HepG2 (cell line): ENCODE measurements around the gene NFXL1. TPM values are rescaled to one million over a fixed set of nuclear protein-coding genes. Genes with fewer than 3 reads are reported as not detected.

Experiments used
- ATAC-seq: fragments of 200-7000 bp; cut with Tn5 transposase; 3 replicates; pipeline ENCODE4 v1.9.1; 2020; ENCODE audit warnings: mild to moderate bottlenecking, moderate library complexity
- BruUV-seq: library from RNA; stranded (reverse); fragments of 400-500 nt; replicated peaks from 2 replicates; lab custom pipeline; 2021; lab: Mats Ljungman, UMichigan
- CTCF ChIA-PET: fragments of 300-600 bp; formaldehyde crosslinking; extraction: SDS; loops from one replicate; lab custom pipeline; 2021; ENCODE audit warnings: low total read pairs, inconsistent platforms, low intra/inter-chr PET ratio; lab: Yijun Ruan, JAX
- POLR2A ChIA-PET: fragments of 350-600 bp; sonication (Branson Sonifier 250); formaldehyde crosslinking; loops from one replicate; lab custom pipeline; 2020; ENCODE audit warnings: antibody characterized with exemption, inconsistent platforms; lab: Yijun Ruan, JAX
- DNase-seq: peaks from one replicate; pipeline ENCODE4 v3.0.0-alpha.2; 2015; ENCODE audit warnings: low spot score
- FAIRE-seq: peaks from 3 replicates; lab custom pipeline; 2011; peaks lifted over from hg19 to GRCh38; lab: Jason Lieb, UNC
- H2AFZ ChIP-seq: one replicate; pipeline ENCODE4 v1.6.1; 2011; ENCODE audit warnings: low read length, inconsistent platforms
- H3K27ac ChIP-seq: fragments of 300-600 bp; 3 replicates; pipeline ENCODE4 v1.8.0; 2011; ENCODE audit warnings: mixed run types, mild to moderate bottlenecking, mixed read lengths, low read length, inconsistent platforms; ENCODE audit not compliant: insufficient read depth; ENCODE audit errors: extremely low read length
- H3K27me3 ChIP-seq, 2 experiments: fragments of 200-600 bp in 1 of 2; 2 replicates in 1 of 2; 3 replicates in 1 of 2; pipeline versions ENCODE4 v1.6.0 to v1.8.0; 2011; ENCODE audit warnings: low read length in 2 of 2, mild to moderate bottlenecking in 2 of 2, moderate library complexity in 2 of 2, inconsistent platforms in 1 of 2; ENCODE audit not compliant: insufficient read depth in 2 of 2, control insufficient read depth in 1 of 2
- H3K36me3 ChIP-seq, 2 experiments: fragments of 200-600 bp in 1 of 2; replicated peaks in 1 of 2; 2 replicates in 1 of 2; 3 replicates in 1 of 2; pipeline versions ENCODE4 v1.5.1 to v1.8.0; 2011; ENCODE audit warnings: low read length in 2 of 2, inconsistent platforms in 1 of 2; ENCODE audit not compliant: insufficient read depth in 2 of 2, control insufficient read depth in 1 of 2
- H3K4me1 ChIP-seq: 2 replicates; pipeline ENCODE4 v1.5.1; 2012; ENCODE audit warnings: low read length, inconsistent platforms; ENCODE audit not compliant: insufficient read depth
- H3K4me2 ChIP-seq: 2 replicates; pipeline ENCODE4 v1.6.0; 2011; ENCODE audit warnings: low read depth, low read length, inconsistent platforms
- H3K4me3 ChIP-seq, 3 experiments: fragments of 200-600 bp in 1 of 3; sonication (generic), shearing (Covaris generic) in 1 of 3; replicated peaks in 1 of 3; 2 replicates each; pipeline ENCODE4 v1.5.1; 2011 to 2016; ENCODE audit warnings: low read length in 3 of 3, inconsistent platforms in 2 of 3, low read depth in 2 of 3, mild to moderate bottlenecking in 2 of 3, control low read depth in 1 of 3, mixed read lengths in 1 of 3; ENCODE audit not compliant: insufficient read depth in 1 of 3
- H3K79me2 ChIP-seq: one replicate; pipeline ENCODE4 v1.6.1; 2011; ENCODE audit warnings: low read length, inconsistent platforms; ENCODE audit not compliant: insufficient read depth
- H3K9ac ChIP-seq: 2 replicates; pipeline ENCODE4 v1.6.0; 2011; ENCODE audit warnings: mild to moderate bottlenecking, low read depth, low read length, inconsistent platforms; ENCODE audit not compliant: insufficient read depth
- H3K9me3 ChIP-seq: 2 replicates; pipeline ENCODE4 v1.5.1; 2012; ENCODE audit warnings: mild to moderate bottlenecking, low read length
- H4K20me1 ChIP-seq: 2 replicates; pipeline ENCODE4 v1.6.0; 2011; ENCODE audit warnings: inconsistent platforms, mild to moderate bottlenecking, low read length, moderate library complexity; ENCODE audit not compliant: insufficient read depth
- ATAD3A ChIP-seq: sonication (generic); formaldehyde crosslinking; IDR thresholded peaks from 2 replicates; pipeline ENCODE4 v1.4.0; 2020; ENCODE audit warnings: missing genetic modification reagents
- ATF7-NPFF ChIP-seq: sonication (generic); formaldehyde crosslinking; IDR thresholded peaks from 2 replicates; pipeline ENCODE4 v1.8.1; 2023; ENCODE audit warnings: mild to moderate bottlenecking, low read depth, missing genetic modification reagents, moderate library complexity
- CREM ChIP-seq, 2 experiments: sonication (generic) in 1 of 2; formaldehyde crosslinking in 1 of 2; IDR thresholded peaks; 2 replicates each; pipeline versions ENCODE4 v1.4.0 to v1.6.1; 2016 to 2020; ENCODE audit warnings: antibody characterized with exemption in 1 of 2, mild to moderate bottlenecking in 1 of 2, missing genetic modification reagents in 1 of 2
- FOXK1 ChIP-seq: sonication (generic); formaldehyde crosslinking; IDR thresholded peaks from 2 replicates; pipeline ENCODE4 v1.4.0; 2020; ENCODE audit warnings: low read depth, missing genetic modification reagents, borderline replicate concordance
- HNRNPH1 ChIP-seq: fragments of 200-400 bp; formaldehyde crosslinking; optimal IDR thresholded peaks from 2 replicates; pipeline ENCODE3; 2017; ENCODE audit warnings: mild to moderate bottlenecking, low read depth, low read length
- IRX3 ChIP-seq: sonication (generic); formaldehyde crosslinking; IDR thresholded peaks from 2 replicates; pipeline ENCODE4 v1.8.1; 2023; ENCODE audit warnings: mild to moderate bottlenecking, low read depth, missing genetic modification reagents, borderline replicate concordance
- KLF11 ChIP-seq: IDR thresholded peaks from 2 replicates; pipeline ENCODE4 v1.6.1; 2016; ENCODE audit warnings: missing compliant biosample characterization
- NCOA5 ChIP-seq: sonication (generic); formaldehyde crosslinking; IDR thresholded peaks from 2 replicates; pipeline ENCODE4 v1.4.0; 2020; ENCODE audit warnings: missing genetic modification reagents
- NFE2L2 ChIP-seq: fragments of 150-350 bp; IDR thresholded peaks from 2 replicates; pipeline ENCODE4 v1.6.1; 2014; ENCODE audit warnings: low read length
- RAD51 ChIP-seq: fragments of 450-650 bp; IDR thresholded peaks from 2 replicates; pipeline ENCODE4 v1.6.1; 2016; ENCODE audit warnings: borderline replicate concordance
- RBM22 ChIP-seq: fragments of 200-400 bp; formaldehyde crosslinking; optimal IDR thresholded peaks from 2 replicates; pipeline ENCODE3; 2017; ENCODE audit warnings: mild to moderate bottlenecking, low read length, moderate library complexity
- SNRNP70 ChIP-seq: fragments of 200-400 bp; formaldehyde crosslinking; IDR thresholded peaks from 2 replicates; pipeline ENCODE4 v1.6.1; 2017; ENCODE audit warnings: mild to moderate bottlenecking, low read depth, low read length, moderate library complexity
- SP140L ChIP-seq: sonication (generic); formaldehyde crosslinking; IDR thresholded peaks from 2 replicates; pipeline ENCODE4 v1.4.0; 2020; ENCODE audit warnings: missing genetic modification reagents, borderline replicate concordance
- ZMYM2 ChIP-seq: sonication (generic); formaldehyde crosslinking; IDR thresholded peaks from 2 replicates; pipeline ENCODE4 v1.8.0; 2022; ENCODE audit warnings: mild to moderate bottlenecking, missing genetic modification reagents
- WGBS: methylation state at CpG from one replicate; pipeline ENCODE4 v1.1.6; 2017; ENCODE audit warnings: low lambda C conversion rate; 5-methylcytosine and 5-hydroxymethylcytosine counted together
- in situ Hi-C: cut with HindIII; loops from 2 replicates; pipeline ENCODE4 v1.10.0; 2017; ENCODE audit warnings: low pct_unique_long_range_greater_than_20kb; ENCODE audit not compliant: extremely low pct_ligation_motif_present
- intact Hi-C: fragments of 100-400 bp; cut with micrococcal nuclease; formaldehyde crosslinking; loops from one replicate; pipeline ENCODE4 v1.10.0; 2022; ENCODE audit not compliant: unreplicated experiment
- polyA plus RNA-seq, 8 experiments: library from polyadenylated mRNA; depleted of rRNA in 3 of 8; stranded (reverse) in 7 of 8; unstranded in 1 of 8; fragments of >200 nt; fragmentation: Illumina TruSeq in 4 of 8; extraction: Trizol in 4 of 8; gene quantifications; 2 replicates each; pipeline versions ENCODE4 v1.2.1 to v1.2.3, GENCODE V29; 2011 to 2016; ENCODE audit warnings: low read depth in 4 of 8, missing spikeins in 1 of 8, mixed read lengths in 1 of 8; ENCODE audit not compliant: insufficient read depth in 1 of 8
- total RNA-seq, 5 experiments: library from RNA; depleted of rRNA; stranded (reverse); fragments of >200 nt; fragmentation: Illumina TruSeq; extraction: Trizol; gene quantifications; 2 replicates each; pipeline ENCODE4 v1.2.3, GENCODE V29; 2016; ENCODE audit warnings: low read depth in 1 of 5
- TF ChIP-seq, protein P1 (sequence below): sonication (generic); formaldehyde crosslinking; conservative IDR thresholded peaks from 2 replicates; pipeline ENCODE4 v1.8.0; 2022; ENCODE audit warnings: low read depth, missing genetic modification reagents

NFXL1 gene
- total and polyA plus RNA-seq, 2 of the 13 experiments (the other 11 are each of a cell fraction or from before 2014, with no cell fraction given) = 12.0 to 18.6 TPM

DNA sequence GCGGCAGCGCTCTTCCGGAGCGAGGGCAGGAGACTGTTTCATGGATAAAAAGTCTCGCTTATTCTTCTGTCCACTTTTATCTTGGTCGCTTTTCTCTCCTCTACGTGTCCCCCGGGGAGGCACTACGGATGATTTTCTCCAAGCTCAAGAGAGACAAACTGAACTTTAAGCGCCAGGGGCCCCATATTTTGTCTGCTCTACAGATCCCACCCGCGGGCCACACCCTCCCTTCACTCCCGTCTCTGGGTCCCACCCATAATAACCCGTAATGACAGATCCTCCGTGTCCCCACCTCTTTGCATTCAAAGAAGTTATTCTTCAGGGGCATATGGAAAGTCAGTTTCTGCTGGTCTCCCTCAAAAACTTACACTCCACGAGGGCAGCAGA, 76.5 kb downstream of the NFXL1 start, which contains the start of gene CORIN:
Gene CORIN (minus strand): TSS at position 160 of the 387 bp plus-strand sequence. CDS start 118 bp downstream, at position 42.
- ATAC-seq (no peak; the same call in 1 of the 3 replicates), DNase-seq (no peak), FAIRE-seq (no peak)
- H3K9me3 ChIP-seq = peaks cover 5% of the 10 kb centered on the region; the same call in 1 of the 2 replicates
- CTCF ChIA-PET = interaction anchor here (2.6 to 4.3 kb wide), 2 partner anchors 132 to 151 kb away, joined by 20 to 39 read pairs; no protein-coding TSS in a partner anchor
- H2AFZ ChIP-seq = no peak within 1 kb of the TSS
- no TSS peak for BruUV-seq
- H3K4me2 ChIP-seq = peak within 1 kb of the TSS; percentile 94
- TF ChIP-seq HNRNPH1 = no peak
- peak; percentile 55 for TF ChIP-seq RBM22
- H4K20me1 ChIP-seq = no peaks in the 10 kb centered on the region; the same call in 1 of the 2 replicates
- H3K9ac ChIP-seq = peak within 1 kb of the TSS; percentile 60
- peak within 1 kb of the TSS; percentile 58 to 76 (median 65) for H3K4me3 ChIP-seq
- WGBS = 17% methylated on average over 16 of the region's 16 CpGs
- H3K27ac ChIP-seq = no peak within 1 kb of the TSS
- POLR2A ChIA-PET = interaction anchor here (1.9 kb wide), 1 partner anchor 133 kb away, joined by 12 read pairs; no protein-coding TSS in a partner anchor
- H3K4me1 ChIP-seq = peaks cover 22% of the 10 kb centered on the region
- intact Hi-C loops = loop anchor here (2.0 to 5.0 kb wide), 2 partner anchors 74 to 89 kb away; partner anchors contain the start of gene NFXL1
- in situ Hi-C loops = loop anchor here (5.0 kb wide), 1 partner anchor 136 kb away; no protein-coding TSS in a partner anchor
- H3K36me3 ChIP-seq = 0 out of 5 replicates have a peak, but pooled peaks cover 0 to 6% of the 10 kb centered on the region in 2 experiments
- no peaks in the 10 kb centered on the region for H3K27me3 ChIP-seq
- no peaks in the 10 kb centered on the region for H3K79me2 ChIP-seq

DNA sequence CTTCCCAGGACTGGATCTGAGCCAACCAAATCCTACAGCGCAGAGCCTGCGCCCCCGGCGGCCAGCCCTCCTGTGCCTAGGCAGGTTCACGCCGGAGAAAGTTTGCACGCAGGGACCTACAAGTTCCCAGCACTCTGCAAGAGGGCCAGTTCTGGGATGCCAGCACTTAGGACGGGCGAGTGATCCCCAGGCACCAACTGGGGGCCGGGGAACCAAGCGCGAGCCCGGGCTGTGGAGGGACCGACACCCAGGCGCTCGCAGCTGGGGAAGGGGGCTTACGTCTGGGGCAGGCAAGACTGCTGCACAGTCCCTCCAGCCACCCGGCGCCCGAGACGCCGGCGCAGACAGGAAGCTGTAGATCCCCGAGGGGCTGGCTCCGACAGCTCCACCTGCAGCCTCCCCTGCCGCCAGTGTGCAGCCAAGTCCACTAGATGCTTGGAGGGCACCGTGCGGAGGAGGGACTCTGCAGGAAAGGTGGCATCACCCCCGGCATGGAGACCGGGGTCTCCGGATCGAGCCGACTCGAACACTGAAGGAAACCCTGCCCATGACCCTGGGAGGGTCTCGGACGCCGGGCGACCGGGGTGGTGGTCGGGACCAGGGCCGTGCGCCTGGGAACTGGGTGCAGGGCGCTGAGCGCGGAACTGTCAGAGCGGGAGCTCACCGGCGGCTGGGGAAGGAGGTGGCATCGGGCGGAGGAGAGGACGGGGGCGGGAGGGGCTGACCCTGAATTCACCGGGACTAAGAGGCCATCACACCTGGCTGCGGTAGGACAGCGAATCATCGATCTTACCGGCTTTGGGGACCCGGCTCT, 77.1 kb downstream of the NFXL1 start:
- no TSS peak for BruUV-seq
- DNase-seq = peak; percentile 15
- Histone ChIP-seq H4K20me1 (no peaks in the 10 kb centered on the region; the same call in 1 of the 2 replicates), H3K4me3 (peak overlapping the region; percentile 58 to 76 (median 65)), H3K9ac (peak overlapping the region; percentile 60), H3K36me3 (0 out of 5 replicates have a peak, but pooled peaks cover 0 to 2% of the 10 kb centered on the region in 2 experiments), H3K27ac (no peak overlapping the region), H3K79me2 (no peaks in the 10 kb centered on the region), H3K27me3 (no peaks in the 10 kb centered on the region), H3K4me1 (peaks cover 22% of the 10 kb centered on the region), H2AFZ (no peak overlapping the region), H3K4me2 (peak overlapping the region; percentile 94), H3K9me3 (peaks cover 6% of the 10 kb centered on the region; the same call in 1 of the 2 replicates)
- ATAC-seq = peak; percentile 90
- ChIA-PET POLR2A (interaction anchor here (1.1 to 1.9 kb wide), 3 partner anchors 39 to 132 kb away, joined by 4 to 12 read pairs (median 4); partner anchors contain the start of gene NFXL1), CTCF (interaction anchor here (1.2 to 4.3 kb wide), 3 partner anchors 97 to 151 kb away, joined by 3 to 39 read pairs (median 20); no protein-coding TSS in a partner anchor)
- no peak for FAIRE-seq
- in situ Hi-C loops (loop anchor here (5.0 kb wide), 1 partner anchor 135 kb away; no protein-coding TSS in a partner anchor), intact Hi-C loops (loop anchor here (2.0 to 5.0 kb wide), 2 partner anchors 75 to 90 kb away; partner anchors contain the start of gene NFXL1)
- 4% methylated on average over 8 of the region's 58 CpGs for WGBS
- TF ChIP-seq FOXK1 (CRISPR knock-in tag) (no peak), ATF7-NPFF (CRISPR knock-in tag) (no peak), SP140L (no peak), SNRNP70 (no peak), NFE2L2 (no peak), ZMYM2 (CRISPR knock-in tag) (no peak), KLF11 (CRISPR knock-in tag) (no peak), RAD51 (no peak), CREM (IDR thresholded peaks at IDR 0.05) (no peak), CREM (CRISPR knock-in tag; IDR thresholded peaks at IDR 0.05) (no peak), IRX3 (CRISPR knock-in tag) (no peak), NCOA5 (CRISPR knock-in tag) (no peak), ATAD3A (no peak)
- TF ChIP-seq, protein P1, sequence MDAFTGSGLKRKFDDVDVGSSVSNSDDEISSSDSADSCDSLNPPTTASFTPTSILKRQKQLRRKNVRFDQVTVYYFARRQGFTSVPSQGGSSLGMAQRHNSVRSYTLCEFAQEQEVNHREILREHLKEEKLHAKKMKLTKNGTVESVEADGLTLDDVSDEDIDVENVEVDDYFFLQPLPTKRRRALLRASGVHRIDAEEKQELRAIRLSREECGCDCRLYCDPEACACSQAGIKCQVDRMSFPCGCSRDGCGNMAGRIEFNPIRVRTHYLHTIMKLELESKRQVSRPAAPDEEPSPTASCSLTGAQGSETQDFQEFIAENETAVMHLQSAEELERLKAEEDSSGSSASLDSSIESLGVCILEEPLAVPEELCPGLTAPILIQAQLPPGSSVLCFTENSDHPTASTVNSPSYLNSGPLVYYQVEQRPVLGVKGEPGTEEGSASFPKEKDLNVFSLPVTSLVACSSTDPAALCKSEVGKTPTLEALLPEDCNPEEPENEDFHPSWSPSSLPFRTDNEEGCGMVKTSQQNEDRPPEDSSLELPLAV (CRISPR knock-in tag) = no peak
